Stimulated activated naive CD8-positive, alpha-beta T cell treated with anti-CD3 and anti-CD28 coated beads, Interleukin-15, Interleukin-2, amounts not matched to agents 100 ng/mL and 50 ng/mL, for 24 hours (primary cell): ENCODE data around the gene INHBB.
"Not testable (repeated sequence)": the region's sequence is repeated elsewhere in the genome, so short reads cannot be mapped to it uniquely, and the experiment has no call there.

ENCODE experiments used
- H3K27ac Mint-ChIP-seq: one replicate; pipeline ENCODE4 v1.8.0; 2021; ENCODE audit warnings: mild to moderate bottlenecking, mixed read lengths
- H3K27me3 Mint-ChIP-seq: one replicate; pipeline ENCODE4 v1.8.0; 2021; ENCODE audit warnings: mixed read lengths
- H3K36me3 Mint-ChIP-seq: one replicate; pipeline ENCODE4 v1.8.0; 2021; ENCODE audit warnings: low read depth, mixed read lengths
- H3K4me1 Mint-ChIP-seq: one replicate; pipeline ENCODE4 v1.8.0; 2021; ENCODE audit warnings: low read depth, mixed read lengths
- H3K4me3 Mint-ChIP-seq: one replicate; pipeline ENCODE4 v1.8.0; 2021; ENCODE audit warnings: mild to moderate bottlenecking, mixed read lengths
- H3K9me3 Mint-ChIP-seq: one replicate; pipeline ENCODE4 v1.8.0; 2021; ENCODE audit warnings: mixed read lengths

INHBB gene

DNA sequence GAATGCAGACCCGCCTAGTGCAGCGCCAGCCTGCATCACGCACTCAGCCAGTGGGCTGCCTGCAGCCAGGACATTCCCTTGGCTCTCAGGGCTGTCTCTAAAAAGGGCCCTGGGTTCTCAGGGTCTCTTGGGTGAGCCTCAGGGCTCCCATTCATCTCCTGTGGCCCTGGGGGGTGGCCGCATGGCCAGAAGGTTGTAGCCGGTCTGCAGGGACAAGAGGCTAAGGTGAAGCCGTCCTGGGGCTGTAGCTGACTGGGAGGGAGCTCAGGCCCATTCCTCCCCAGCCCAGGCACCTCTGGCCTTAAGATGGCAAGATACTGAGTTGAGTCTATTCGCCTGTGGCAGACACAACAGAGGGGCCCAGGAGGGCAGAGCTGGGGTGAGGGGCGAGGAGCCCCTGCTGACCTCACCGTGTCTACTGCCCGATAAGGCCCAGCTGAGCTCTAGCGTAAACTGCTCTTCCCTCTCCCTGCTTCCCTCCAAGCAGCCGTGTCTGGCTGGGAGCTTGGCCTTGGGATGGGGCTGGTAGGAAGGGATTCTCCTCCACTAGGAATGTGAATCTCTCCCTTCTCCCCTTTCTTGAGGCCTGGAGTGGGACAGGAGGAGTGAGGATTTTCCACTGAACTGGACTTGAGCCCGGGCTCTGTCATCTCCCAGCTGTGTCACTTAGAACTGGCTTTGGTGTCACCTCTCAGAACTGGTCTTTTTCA lies 37.9 kb downstream of the INHBB start:
- Mint-ChIP-seq H3K27me3 (no peaks in the 10 kb centered on the region), H3K27ac (no peak overlapping the region), H3K9me3 (no peaks in the 10 kb centered on the region), H3K4me1 (no peaks in the 10 kb centered on the region), H3K36me3 (no peaks in the 10 kb centered on the region), H3K4me3 (no peak overlapping the region)

DNA sequence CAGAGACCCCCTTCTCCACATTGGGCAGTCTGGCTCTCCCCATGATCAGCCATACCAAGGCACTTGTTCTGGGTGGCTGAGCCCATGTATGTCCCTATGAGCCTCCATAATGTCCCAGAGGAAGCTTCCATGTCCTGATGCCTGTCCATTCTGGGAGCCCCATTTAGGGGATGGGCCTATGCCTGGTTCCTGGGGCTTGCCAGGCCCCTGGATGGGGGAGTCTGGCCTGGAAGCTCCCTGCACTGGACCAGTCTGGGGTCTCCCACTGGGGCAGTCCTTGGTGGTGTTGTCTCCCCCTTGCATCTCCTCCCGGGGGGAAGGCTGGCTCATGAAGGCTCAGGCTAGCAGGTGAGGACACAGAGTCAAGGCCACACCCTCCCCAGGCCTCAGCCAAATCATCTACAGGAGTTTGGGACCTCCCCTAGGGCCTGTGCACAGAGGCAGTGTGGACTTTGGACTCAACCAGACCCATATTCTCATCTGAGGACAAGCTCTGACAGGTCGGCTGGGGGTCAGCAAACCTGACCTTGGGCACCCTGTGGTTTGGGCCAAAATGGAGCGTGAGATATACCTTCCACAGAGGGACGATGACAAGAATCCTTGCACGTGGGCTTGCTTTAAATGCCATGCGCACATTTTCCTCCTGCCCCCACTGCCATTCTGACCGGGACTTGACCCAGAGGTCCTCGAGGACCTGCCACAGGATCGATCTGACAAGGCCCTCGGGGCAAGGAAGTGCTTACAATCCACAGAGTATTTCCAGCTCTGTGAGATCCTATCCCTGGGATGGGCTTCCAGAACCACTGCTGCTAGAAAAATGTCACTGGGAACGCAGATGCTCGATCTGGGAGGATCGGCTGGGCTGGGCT lies 38.8 kb downstream of the INHBB start:
- Mint-ChIP-seq H3K27ac (no peak overlapping the region), H3K4me1 (no peaks in the 10 kb centered on the region), H3K9me3 (no peaks in the 10 kb centered on the region)

DNA sequence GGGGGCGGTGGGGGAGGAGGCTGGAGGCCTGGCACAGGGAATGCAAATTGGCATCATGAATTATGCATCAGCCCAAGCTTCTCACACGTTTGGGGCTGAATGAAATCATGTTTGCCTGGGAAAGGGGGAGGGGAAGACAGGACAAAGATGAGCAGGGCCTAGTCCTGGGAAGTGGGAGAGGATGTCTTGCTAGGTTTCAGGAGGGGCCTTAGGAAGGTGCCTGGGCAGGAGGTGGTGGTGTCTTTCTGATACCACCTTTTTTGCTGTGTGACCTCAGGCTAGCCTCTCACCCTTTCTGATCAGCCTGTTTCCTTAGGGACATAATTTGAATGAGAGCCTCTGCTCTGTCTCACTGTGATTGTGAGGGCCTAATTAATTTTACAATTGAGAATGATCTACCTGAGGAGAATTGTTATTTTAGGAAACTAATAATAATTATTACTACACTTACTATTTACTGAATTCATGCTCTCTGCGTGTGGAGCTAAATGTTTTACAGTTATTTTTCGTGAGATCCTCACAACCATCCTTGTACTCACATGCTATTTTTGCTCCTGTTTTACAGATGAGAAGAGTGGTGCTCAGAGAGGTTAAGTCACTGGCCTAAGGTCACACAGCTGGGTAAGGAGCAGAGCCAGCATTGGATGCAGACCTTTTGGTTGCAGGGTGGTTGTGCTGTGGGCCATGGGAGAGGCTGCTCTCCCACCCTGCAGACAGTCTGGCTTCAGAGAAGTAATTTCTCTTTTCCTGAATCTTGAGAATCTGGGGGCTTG lies 39.6 kb downstream of the INHBB start:
- no peaks in the 10 kb centered on the region for H3K36me3 Mint-ChIP-seq
- H3K9me3 Mint-ChIP-seq = no peaks in the 10 kb centered on the region
- no peak overlapping the region for H3K27ac Mint-ChIP-seq
- no peaks in the 10 kb centered on the region for H3K27me3 Mint-ChIP-seq
- H3K4me1 Mint-ChIP-seq = no peaks in the 10 kb centered on the region
- no peak overlapping the region for H3K4me3 Mint-ChIP-seq

More for the DNA sequence above, 38.8 kb downstream of the INHBB start:
- Mint-ChIP-seq H3K4me3 (no peak overlapping the region), H3K27me3 (no peaks in the 10 kb centered on the region), H3K36me3 (no peaks in the 10 kb centered on the region)

DNA sequence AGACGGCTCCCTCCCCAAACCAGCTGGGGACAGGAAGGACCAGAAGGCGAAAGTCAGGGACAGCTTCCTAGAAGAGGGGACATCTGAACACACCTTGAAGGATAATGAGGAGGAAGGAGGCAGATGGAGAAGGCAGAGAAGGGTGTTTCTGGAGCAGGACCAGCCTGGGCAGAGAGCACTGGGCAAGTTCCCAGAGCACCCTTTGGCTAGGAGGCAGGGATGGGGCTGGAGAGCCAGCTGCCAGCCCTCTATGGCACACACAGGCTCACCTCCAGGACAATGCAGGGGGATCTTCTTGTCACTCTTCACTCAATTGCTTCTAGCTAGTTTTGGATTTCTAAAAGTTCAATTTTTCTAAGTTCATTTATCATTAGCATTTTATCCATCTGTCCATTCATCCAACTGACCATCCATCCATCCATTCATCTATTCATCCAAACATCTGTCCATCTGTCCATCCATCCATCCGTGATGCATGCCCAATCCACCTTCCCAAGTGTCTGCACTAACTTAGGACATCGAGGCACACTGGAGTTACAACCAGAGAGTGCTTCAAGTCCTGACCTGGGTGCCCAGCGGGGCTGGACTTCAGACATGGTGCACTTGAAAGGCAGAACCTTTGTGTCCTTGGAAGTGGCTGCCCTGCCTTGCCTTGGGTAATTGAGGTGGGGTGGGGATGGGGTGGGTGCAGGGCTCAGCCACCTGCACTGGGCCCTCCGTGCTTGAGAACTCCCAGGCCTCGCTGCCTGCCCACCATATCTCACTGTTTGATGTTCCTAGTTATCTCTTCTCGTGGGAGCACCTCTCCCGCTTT lies 42.5 kb downstream of the INHBB start:
- H3K9me3 Mint-ChIP-seq = peaks cover 4% of the 10 kb centered on the region
- no peaks in the 10 kb centered on the region for H3K36me3 Mint-ChIP-seq
- H3K27me3 Mint-ChIP-seq = no peaks in the 10 kb centered on the region
- no peak overlapping the region for H3K4me3 Mint-ChIP-seq
- H3K4me1 Mint-ChIP-seq = no peaks in the 10 kb centered on the region
- no peak overlapping the region for H3K27ac Mint-ChIP-seq

DNA sequence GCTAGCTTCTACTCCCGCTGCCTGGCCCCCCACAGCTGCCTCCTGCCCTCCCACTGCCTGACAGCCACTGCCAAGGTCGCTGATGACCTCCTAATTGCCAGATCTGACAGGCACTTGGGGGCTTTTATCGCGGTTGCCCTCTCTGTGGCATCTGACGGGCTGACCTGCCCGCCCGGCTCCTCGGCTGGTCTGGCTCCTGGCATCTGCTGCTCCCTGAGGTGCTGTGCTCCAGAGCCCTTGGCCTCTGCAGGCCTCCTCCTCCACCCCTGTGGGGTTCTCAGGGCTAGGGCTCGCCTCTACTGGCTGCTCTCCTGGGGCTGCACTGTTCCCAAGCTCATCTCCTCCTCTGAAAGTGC lies 43.1 kb downstream of the INHBB start:
- H3K27me3 Mint-ChIP-seq = no peaks in the 10 kb centered on the region
- H3K4me1 Mint-ChIP-seq = no peaks in the 10 kb centered on the region
- H3K27ac Mint-ChIP-seq = no peak overlapping the region

DNA sequence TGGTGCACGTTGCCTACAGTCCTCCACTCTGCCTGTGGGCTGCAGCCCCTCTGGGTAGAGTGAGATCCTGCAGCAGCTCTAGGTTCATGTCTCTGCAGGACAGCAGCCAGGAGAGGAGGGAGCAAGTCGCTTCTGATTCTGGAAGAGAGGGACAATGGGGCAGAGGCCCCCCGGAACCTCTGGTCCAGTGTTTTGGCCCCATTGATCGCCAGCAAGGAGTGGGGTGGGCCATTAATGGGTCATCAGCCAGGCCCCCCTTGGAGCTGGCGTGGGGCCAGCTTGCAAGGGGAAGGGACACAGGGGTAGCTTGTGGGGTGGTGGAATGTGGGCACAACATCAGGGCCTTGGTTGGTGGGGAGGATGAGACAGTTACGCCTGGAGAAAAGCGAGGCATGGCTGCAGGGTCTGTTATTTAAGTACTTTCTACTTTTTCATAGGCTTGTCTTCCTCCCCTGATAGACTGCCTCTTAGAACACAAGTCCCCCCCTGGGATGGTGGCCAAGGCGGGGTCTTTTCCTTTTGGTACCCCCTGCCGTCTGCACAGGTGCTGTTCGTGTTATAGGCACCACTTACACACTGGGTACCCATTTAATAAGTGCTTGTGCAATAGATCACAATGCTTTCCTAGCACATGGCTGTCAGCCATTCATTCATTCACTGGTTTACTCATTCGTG lies 44.6 kb downstream of the INHBB start:
- Mint-ChIP-seq H3K27me3 (no peaks in the 10 kb centered on the region), H3K36me3 (no peaks in the 10 kb centered on the region), H3K4me1 (no peaks in the 10 kb centered on the region), H3K4me3 (no peak overlapping the region), H3K9me3 (peaks cover 4% of the 10 kb centered on the region), H3K27ac (no peak overlapping the region)

More for the DNA sequence above, 43.1 kb downstream of the INHBB start:
- H3K36me3 Mint-ChIP-seq = no peaks in the 10 kb centered on the region
- H3K4me3 Mint-ChIP-seq = no peak overlapping the region
- peaks cover 4% of the 10 kb centered on the region for H3K9me3 Mint-ChIP-seq

DNA sequence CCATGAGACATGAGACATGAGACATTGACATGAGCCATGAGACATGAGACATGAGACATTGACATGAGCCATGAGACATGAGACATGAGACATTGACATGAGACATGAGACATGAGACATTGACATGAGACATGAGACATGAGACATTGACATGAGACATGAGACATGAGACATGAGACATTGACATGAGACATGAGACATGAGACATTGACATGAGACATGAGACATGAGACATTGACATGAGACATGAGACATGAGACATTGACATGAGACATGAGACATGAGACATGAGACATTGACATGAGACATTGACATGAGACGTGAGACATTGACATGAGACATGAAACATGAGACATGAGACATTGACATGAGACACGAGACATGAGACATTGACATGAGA lies 45.4 kb downstream of the INHBB start:
- H3K4me3 Mint-ChIP-seq = not testable (repeated sequence)

DNA sequence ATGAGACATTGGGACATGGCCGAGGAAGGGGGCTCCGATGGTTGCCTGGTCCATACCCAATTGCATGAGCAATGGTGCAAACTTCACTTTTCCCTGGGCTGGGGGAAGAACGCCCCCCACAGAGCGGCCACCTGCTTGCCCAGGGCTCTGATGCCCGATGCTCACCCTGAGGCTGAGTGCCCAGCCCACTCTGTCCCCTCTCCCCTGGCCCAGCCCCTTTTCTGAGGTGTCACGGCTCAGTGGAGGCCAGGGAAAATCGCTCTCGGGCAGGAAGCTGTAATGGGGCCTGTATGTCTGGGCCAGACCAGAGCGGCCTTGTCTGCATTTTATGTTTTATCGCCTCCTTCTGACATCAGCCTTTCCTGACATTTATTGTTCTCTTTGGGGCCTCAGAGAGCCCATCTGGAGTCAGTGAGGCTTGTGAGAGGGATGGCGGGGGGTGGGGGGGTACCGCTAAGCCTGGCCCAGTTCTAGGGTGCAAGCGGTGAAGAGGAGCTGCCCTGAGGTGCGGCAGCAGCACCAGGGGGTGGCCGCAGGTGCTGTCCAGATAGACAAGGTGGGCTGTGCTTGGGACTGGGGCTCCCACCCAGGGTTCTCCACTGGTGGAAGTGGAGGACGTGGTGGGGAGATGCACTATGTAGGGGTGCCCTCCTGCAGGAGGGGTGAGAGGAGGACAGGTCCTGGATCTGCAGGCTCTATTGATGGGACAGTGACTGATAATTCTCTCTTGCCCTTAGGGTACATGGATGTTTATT lies 46.2 kb downstream of the INHBB start:
- Mint-ChIP-seq H3K36me3 (no peaks in the 10 kb centered on the region), H3K27me3 (no peaks in the 10 kb centered on the region), H3K27ac (no peak overlapping the region), H3K9me3 (peaks cover 4% of the 10 kb centered on the region), H3K4me1 (no peaks in the 10 kb centered on the region), H3K4me3 (no peak overlapping the region)

More for the DNA sequence above, 45.4 kb downstream of the INHBB start:
- H3K27ac Mint-ChIP-seq, H3K27me3 Mint-ChIP-seq, H3K9me3 Mint-ChIP-seq, H3K36me3 Mint-ChIP-seq, H3K4me1 Mint-ChIP-seq: not testable (repeated sequence)

DNA sequence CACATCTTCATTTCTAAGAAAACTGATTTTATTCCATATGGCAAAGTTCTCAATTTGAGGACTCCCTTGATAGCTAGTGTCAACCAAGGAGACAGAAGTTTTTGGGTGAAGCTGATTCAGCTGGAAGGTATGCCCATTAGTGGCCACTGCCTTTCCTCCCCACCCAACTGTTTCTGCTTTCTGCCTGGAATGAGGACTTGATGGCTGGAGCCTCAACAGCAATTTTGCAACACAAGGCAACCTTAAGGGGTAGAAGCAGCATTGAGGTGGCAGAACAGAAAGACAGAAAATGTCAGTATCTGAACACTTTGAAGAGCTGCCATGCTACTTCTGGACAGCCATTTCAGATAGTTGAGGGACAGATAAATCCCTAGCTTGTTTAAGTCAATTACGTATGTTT lies 47.0 kb downstream of the INHBB start:
- H3K4me1 Mint-ChIP-seq = no peaks in the 10 kb centered on the region
- no peak overlapping the region for H3K27ac Mint-ChIP-seq
- no peak overlapping the region for H3K4me3 Mint-ChIP-seq
- no peaks in the 10 kb centered on the region for H3K36me3 Mint-ChIP-seq
- H3K9me3 Mint-ChIP-seq = peaks cover 4% of the 10 kb centered on the region
- H3K27me3 Mint-ChIP-seq = no peaks in the 10 kb centered on the region

DNA sequence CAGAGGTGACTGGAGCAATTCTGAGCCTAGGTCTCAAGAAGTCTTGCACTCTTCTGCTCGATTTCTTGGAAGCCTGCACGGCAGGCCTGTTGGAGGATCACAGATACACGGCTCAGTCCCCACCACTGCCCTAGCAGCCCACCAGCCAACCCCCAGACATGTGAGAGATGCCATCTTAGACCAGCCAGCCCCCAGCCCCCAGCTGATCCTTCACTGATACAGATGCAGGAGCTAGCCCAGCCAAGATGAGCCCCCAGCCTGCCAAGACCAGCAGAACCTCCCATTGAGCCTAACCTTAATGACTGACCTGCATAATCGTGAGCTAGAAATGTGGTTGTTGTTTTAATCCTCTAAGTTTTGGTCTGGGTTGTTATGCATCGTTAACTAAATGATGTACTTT lies 47.5 kb downstream of the INHBB start:
- no peaks in the 10 kb centered on the region for H3K36me3 Mint-ChIP-seq
- no peaks in the 10 kb centered on the region for H3K27me3 Mint-ChIP-seq

DNA sequence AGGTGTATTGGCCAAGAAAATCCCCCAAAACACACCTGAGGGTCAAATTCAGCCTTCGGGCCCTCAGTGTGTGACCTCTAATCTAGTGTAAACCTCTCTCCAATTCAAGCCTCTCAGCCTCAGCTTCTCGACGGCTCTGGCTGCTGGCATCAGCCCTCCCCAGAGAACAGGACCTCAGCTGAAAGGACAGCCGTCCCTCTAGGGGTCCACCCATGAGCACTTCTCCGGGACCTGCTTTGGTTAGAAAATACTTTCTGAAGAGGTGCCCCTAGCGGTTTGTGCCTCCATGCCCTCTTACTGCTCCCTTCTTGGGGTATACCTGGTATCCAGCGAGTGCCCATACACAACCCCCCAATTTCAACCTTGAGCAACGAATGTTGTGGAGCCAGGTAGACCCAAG lies 48.8 kb downstream of the INHBB start:
- no peak overlapping the region for H3K4me3 Mint-ChIP-seq
- no peaks in the 10 kb centered on the region for H3K27me3 Mint-ChIP-seq
- H3K4me1 Mint-ChIP-seq = no peaks in the 10 kb centered on the region
- no peak overlapping the region for H3K27ac Mint-ChIP-seq
- no peaks in the 10 kb centered on the region for H3K36me3 Mint-ChIP-seq
- H3K9me3 Mint-ChIP-seq = peaks cover 4% of the 10 kb centered on the region

More for the DNA sequence above, 47.5 kb downstream of the INHBB start:
- Mint-ChIP-seq H3K4me3 (no peak overlapping the region), H3K4me1 (no peaks in the 10 kb centered on the region), H3K9me3 (peaks cover 4% of the 10 kb centered on the region), H3K27ac (no peak overlapping the region)

DNA sequence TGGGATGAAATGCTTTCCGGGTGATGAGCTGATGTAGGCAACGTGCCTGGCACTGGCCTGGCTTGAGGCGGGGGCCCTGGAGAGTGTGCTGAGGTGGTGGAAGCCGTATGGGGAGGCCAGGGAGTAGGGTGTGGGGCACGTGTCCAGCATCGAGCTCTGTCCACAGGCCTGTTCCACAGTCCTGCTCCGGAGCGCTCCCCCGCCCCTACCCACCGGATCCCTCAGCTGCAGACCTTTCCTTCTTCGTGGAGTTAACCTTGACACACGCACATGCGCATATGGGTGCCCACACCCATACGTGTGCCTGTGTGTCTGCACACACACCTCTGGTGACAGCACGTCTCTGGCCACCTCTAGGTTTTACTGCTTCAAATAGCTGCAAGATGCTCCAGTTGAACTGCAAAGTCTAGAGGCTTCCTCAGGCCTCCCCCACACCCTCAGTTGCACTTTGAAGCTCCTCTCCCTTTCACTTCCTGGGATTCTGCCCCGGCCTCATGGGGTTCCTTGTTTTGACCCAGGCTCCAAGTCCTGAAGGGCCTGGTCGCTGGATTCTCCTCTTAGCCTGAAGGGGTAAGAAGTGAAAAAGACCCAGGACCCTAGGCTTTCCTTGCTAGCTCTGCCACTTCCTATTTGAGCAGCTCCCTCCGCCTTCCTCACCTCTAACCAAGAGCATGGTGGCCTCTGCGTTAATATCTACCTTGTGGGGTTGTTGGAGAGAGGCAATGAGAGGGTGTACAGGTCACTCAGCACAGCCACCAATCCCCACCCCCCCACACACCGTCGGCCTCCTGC lies 49.5 kb downstream of the INHBB start:
- Mint-ChIP-seq H3K27ac (no peak overlapping the region), H3K4me1 (no peaks in the 10 kb centered on the region), H3K36me3 (no peaks in the 10 kb centered on the region), H3K27me3 (no peaks in the 10 kb centered on the region), H3K9me3 (peaks cover 4% of the 10 kb centered on the region), H3K4me3 (no peak overlapping the region)
